GM19397 (cell line): Measurements from ENCODE around the gene PPP6R2.
"Not testable (repeated sequence)": the region's sequence is repeated elsewhere in the genome, so short reads cannot be mapped to it uniquely, and the experiment has no call there.

Experiments
- ATAC-seq: cut with Tn5 transposase; IDR thresholded peaks from one replicate; pipeline ENCODE4 v1.9.1; 2021; ENCODE audit warnings: mild to moderate bottlenecking, moderate library complexity; ENCODE audit not compliant: unreplicated experiment

The PPP6R2 gene

GRCh38 chr22:50316114-50317065 is 26.7 kb upstream of the PPP6R2 start:
- no peak for ATAC-seq

- no peak for ATAC-seq
Observed at GRCh38 chr22:50317178-50317577, 25.9 kb upstream of the PPP6R2 start.

GRCh38 chr22:50317674-50318073 is 25.5 kb upstream of the PPP6R2 start:
- ATAC-seq, result no peak

GRCh38 chr22:50318356-50318697 is 24.8 kb upstream of the PPP6R2 start:
- ATAC-seq, result no peak

- no peak for ATAC-seq
Observed at GRCh38 chr22:50318698-50319411, 24.3 kb upstream of the PPP6R2 start.

GRCh38 chr22:50319503-50319951 is 23.6 kb upstream of the PPP6R2 start:
- ATAC-seq, result no peak

GRCh38 chr22:50320116-50320515 is 23.0 kb upstream of the PPP6R2 start:
- no peak for ATAC-seq

GRCh38 chr22:50320671-50321325 is 22.3 kb upstream of the PPP6R2 start:
- no peak for ATAC-seq

GRCh38 chr22:50322382-50323104 is 20.6 kb upstream of the PPP6R2 start:
- not testable (repeated sequence) for ATAC-seq

- ATAC-seq, result no peak
Observed at GRCh38 chr22:50323900-50324299, 19.2 kb upstream of the PPP6R2 start.

- ATAC-seq, result no peak
Observed at GRCh38 chr22:50325444-50326224, 17.5 kb upstream of the PPP6R2 start.

GRCh38 chr22:50326225-50326955 is 16.7 kb upstream of the PPP6R2 start:
- peak; percentile 9 for ATAC-seq

- peak; percentile 89 for ATAC-seq
Observed at GRCh38 chr22:50326956-50327710, 16.0 kb upstream of the PPP6R2 start, which contains the start of gene DENND6B. TSS of gene DENND6B (minus strand) at chr22:50327012. CDS start at chr22:50326988, 24 bp downstream.

- no peak for ATAC-seq
Observed at GRCh38 chr22:50327711-50328019, 15.5 kb upstream of the PPP6R2 start.

- no peak for ATAC-seq
Observed at GRCh38 chr22:50329236-50329635, 13.9 kb upstream of the PPP6R2 start.

- ATAC-seq, result not testable (repeated sequence)
Observed at GRCh38 chr22:50334433-50334832, 8.7 kb upstream of the PPP6R2 start.

- no peak for ATAC-seq
Observed at GRCh38 chr22:50337262-50338041, 5.7 kb upstream of the PPP6R2 start.

GRCh38 chr22:50338042-50338573 is 5.0 kb upstream of the PPP6R2 start:
- no peak for ATAC-seq
